B cell (primary cell): ENCODE measurements around the gene SART1. TPM values are rescaled to one million over a fixed set of nuclear protein-coding genes. Genes with fewer than 3 reads are reported as not detected.

Experiments used
- ATAC-seq: fragments of 200-7000 bp; cut with Tn5 transposase; one replicate; pipeline ENCODE4 v1.10.0; 2021; ENCODE audit warnings: low read depth, mild to moderate bottlenecking, moderate number of reproducible peaks, moderate library complexity
- CTCF ChIA-PET: fragments of 350-600 bp; sonication (Branson Sonifier 250); formaldehyde crosslinking; loops from one replicate; lab custom pipeline; 2021; ENCODE audit warnings: antibody characterized with exemption, inconsistent platforms; lab: Charles Lee
- POLR2A ChIA-PET: fragments of 350-600 bp; sonication (Branson Sonifier 250); formaldehyde crosslinking; loops from one replicate; lab custom pipeline; 2021; ENCODE audit warnings: antibody characterized with exemption; lab: Charles Lee
- DNase-seq: peaks from one replicate; pipeline ENCODE4 v3.0.0; 2013
- H2AFZ ChIP-seq: 2 replicates; pipeline ENCODE4 v1.6.1; 2012; ENCODE audit warnings: mild to moderate bottlenecking, low read depth, low read length; ENCODE audit not compliant: insufficient read depth, poor library complexity, severe bottlenecking
- H3K27ac ChIP-seq, 2 donors: 1 replicate in 1 of 2; 2 replicates in 1 of 2; pipeline ENCODE4 v1.5.1; 2012 to 2013; ENCODE audit warnings: low read length in 2 of 2, mild to moderate bottlenecking in 2 of 2, moderate library complexity in 1 of 2
- H3K27me3 ChIP-seq, 4 experiments: fragments of 200-600 bp in 1 of 4; sonication (generic) in 1 of 4; replicated peaks in 1 of 4; 1 replicate in 2 of 4; 2 replicates in 2 of 4; pipeline versions ENCODE4 v1.6.1 to v1.7.0; 2013 to 2016; ENCODE audit warnings: low read length in 3 of 4, mild to moderate bottlenecking in 2 of 4, mixed read lengths in 1 of 4, moderate library complexity in 1 of 4; ENCODE audit not compliant: insufficient read depth in 4 of 4, control insufficient read depth in 3 of 4; ENCODE audit errors: control extremely low read depth in 1 of 4
- H3K36me3 ChIP-seq, 2 experiments: replicated peaks in 1 of 2; 1 replicate in 1 of 2; 2 replicates in 1 of 2; pipeline versions ENCODE4 v1.6.1 to v1.7.1; 2013; ENCODE audit warnings: low read length in 1 of 2; ENCODE audit not compliant: insufficient read depth in 2 of 2, control insufficient read depth in 1 of 2; ENCODE audit errors: control extremely low read depth in 1 of 2, extremely low read depth in 1 of 2
- H3K4me1 ChIP-seq, 2 donors: fragments of 200-600 bp in 1 of 2; sonication (generic) in 1 of 2; 1 replicate in 1 of 2; 2 replicates in 1 of 2; pipeline versions ENCODE4 v1.5.1 to v1.6.1; 2013 to 2017; ENCODE audit warnings: low read length in 2 of 2; ENCODE audit not compliant: control insufficient read depth in 2 of 2, insufficient read depth in 2 of 2
- H3K4me2 ChIP-seq: replicated peaks from 2 replicates; pipeline ENCODE3; 2012; ENCODE audit warnings: mild to moderate bottlenecking, low read depth, low read length; ENCODE audit not compliant: poor library complexity, severe bottlenecking
- H3K4me3 ChIP-seq, 5 experiments: fragments of 200-600 bp in 1 of 5; sonication (generic) in 1 of 5; 1 replicate in 3 of 5; 2 replicates in 2 of 5; pipeline versions ENCODE4 v1.5.1 to v1.7.0; 2011 to 2016; ENCODE audit warnings: low read length in 4 of 5, mild to moderate bottlenecking in 4 of 5, low read depth in 2 of 5, control low read depth in 1 of 5, moderate library complexity in 1 of 5; ENCODE audit not compliant: insufficient read depth in 1 of 5; ENCODE audit errors: control extremely low read depth in 1 of 5, extremely low read depth in 1 of 5
- H3K79me2 ChIP-seq: fragments of 200-600 bp; sonication (generic); one replicate; pipeline ENCODE4 v1.6.0; 2016; ENCODE audit warnings: low read length; ENCODE audit not compliant: control insufficient read depth, insufficient read depth
- H3K9ac ChIP-seq: fragments of 200-600 bp; sonication (generic); 2 replicates; pipeline ENCODE4 v1.6.1; 2017; ENCODE audit warnings: mild to moderate bottlenecking, low read length, moderate library complexity
- H3K9me3 ChIP-seq, 3 donors: one replicate each; pipeline versions ENCODE4 v1.6.1 to v1.7.1; 2013; ENCODE audit warnings: low read length in 2 of 3; ENCODE audit not compliant: control insufficient read depth in 2 of 3, insufficient read depth in 1 of 3; ENCODE audit errors: control extremely low read depth in 1 of 3
- H4K20me1 ChIP-seq: 2 replicates; pipeline ENCODE4 v1.6.0; 2012; ENCODE audit warnings: mild to moderate bottlenecking, low read length; ENCODE audit not compliant: insufficient read depth, control insufficient read depth, poor library complexity, severe bottlenecking
- H3K27ac Mint-ChIP-seq: one replicate; pipeline ENCODE4 v1.8.0; 2021; ENCODE audit warnings: mixed read lengths
- H3K27me3 Mint-ChIP-seq: one replicate; pipeline ENCODE4 v1.8.0; 2021; ENCODE audit warnings: mixed read lengths
- H3K4me1 Mint-ChIP-seq: one replicate; pipeline ENCODE4 v1.8.0; 2021; ENCODE audit warnings: mixed read lengths
- H3K4me3 Mint-ChIP-seq: one replicate; pipeline ENCODE4 v1.8.0; 2021; ENCODE audit warnings: mixed read lengths
- H3K9me3 Mint-ChIP-seq: one replicate; pipeline ENCODE4 v1.8.0; 2022; ENCODE audit warnings: mixed read lengths; ENCODE audit not compliant: insufficient read depth
- CTCF ChIP-seq: fragments of 200-600 bp; IDR thresholded peaks from one replicate; pipeline ENCODE4 v1.8.0; 2022; ENCODE audit warnings: antibody characterized with exemption, mild to moderate bottlenecking
- EZH2 ChIP-seq: IDR thresholded peaks from 2 replicates; pipeline ENCODE4 v1.6.1; 2012; ENCODE audit warnings: borderline replicate concordance, low read depth, mild to moderate bottlenecking, moderate library complexity, low read length; ENCODE audit not compliant: insufficient read depth, poor library complexity, severe bottlenecking
- WGBS: methylation state at CpG from one replicate; pipeline ENCODE4 v1.1.5; 2013; ENCODE audit warnings: missing lambda C conversion rate; ENCODE audit not compliant: insufficient coverage; 5-methylcytosine and 5-hydroxymethylcytosine counted together
- intact Hi-C: fragments of 100-400 bp; cut with micrococcal nuclease; formaldehyde crosslinking; loops from one replicate; pipeline ENCODE4 v1.10.0; 2022
- polyA plus RNA-seq: library from polyadenylated mRNA; depleted of rRNA; stranded (reverse); fragments of >200 nt; gene quantifications from 2 replicates; pipeline ENCODE4 v1.2.3, GENCODE V29; 2012
- total RNA-seq, 2 donors: library from RNA; stranded (reverse); fragments of 120-200 nt in 1 of 2; gene quantifications; 1 replicate in 1 of 2; 2 replicates in 1 of 2; pipeline versions ENCODE4 v1.2.3 to v1.2.4, GENCODE V29; 2013 to 2022

Gene SART1
- total and polyA plus RNA-seq, 2 donors (not counting 1 experiment from before 2014, with no cell fraction given) = 74.5 to 102 TPM

- Histone ChIP-seq H3K9ac (no peak overlapping the region), H3K4me1 (peaks cover 7 to 12% of the 10 kb centered on the region in 2 donors), H3K4me3 (no peak overlapping the region), H4K20me1 (no peaks in the 10 kb centered on the region), H3K9me3 (no peaks in the 10 kb centered on the region), H3K79me2 (no peaks in the 10 kb centered on the region), H2AFZ (no peak overlapping the region), H3K36me3 (no peaks in the 10 kb centered on the region), H3K27ac (no peak overlapping the region), H3K4me2 (no peak overlapping the region), H3K27me3 (peaks cover 0 to 2% (median 0%) of the 10 kb centered on the region in 4 experiments)
- ATAC-seq = no peak
- Mint-ChIP-seq H3K27me3 (no peaks in the 10 kb centered on the region), H3K9me3 (no peaks in the 10 kb centered on the region), H3K27ac (no peak overlapping the region), H3K4me3 (no peak overlapping the region), H3K4me1 (peaks cover 13% of the 10 kb centered on the region)
- no peak for TF ChIP-seq EZH2
- TF ChIP-seq CTCF = no peak
- intact Hi-C loops = no loop called here
- WGBS = 97% methylated on average over 7 of the region's 7 CpGs
- DNase-seq = no peak
- ChIA-PET POLR2A (interaction anchor here (1.1 kb wide), 1 partner anchor 37 kb away, joined by 3 read pairs; no protein-coding TSS in a partner anchor), CTCF (interaction anchor here (0.6 to 0.8 kb wide), 2 partner anchors 57 to 246 kb away, joined by 3 to 5 read pairs; no protein-coding TSS in a partner anchor)
These were observed 19.0 kb upstream of the SART1 start for GRCh38 chr11:65942531-65942930.

- DNase-seq = no peak
- Histone ChIP-seq H3K9ac (no peak overlapping the region), H3K27ac (no peak overlapping the region), H3K36me3 (no peaks in the 10 kb centered on the region), H2AFZ (no peak overlapping the region), H3K79me2 (no peaks in the 10 kb centered on the region), H3K9me3 (no peaks in the 10 kb centered on the region), H3K4me1 (peaks cover 7 to 12% of the 10 kb centered on the region in 2 donors), H3K27me3 (peaks cover 0 to 3% (median 0%) of the 10 kb centered on the region in 4 experiments), H4K20me1 (no peaks in the 10 kb centered on the region), H3K4me3 (no peak overlapping the region), H3K4me2 (no peak overlapping the region)
- ChIA-PET POLR2A (interaction anchor here (0.6 kb wide), 1 partner anchor 56 kb away, joined by 5 read pairs; the partner anchor contains the start of gene FIBP), CTCF (no interaction called here)
- Mint-ChIP-seq H3K4me1 (peaks cover 11% of the 10 kb centered on the region), H3K27me3 (peaks cover 4% of the 10 kb centered on the region), H3K27ac (no peak overlapping the region), H3K9me3 (no peaks in the 10 kb centered on the region), H3K4me3 (no peak overlapping the region)
- intact Hi-C loops = no loop called here
- 90% methylated on average over 5 of the region's 8 CpGs for WGBS
- TF ChIP-seq CTCF (no peak), EZH2 (no peak)
- no peak for ATAC-seq
These were observed 17.3 kb upstream of the SART1 start for GRCh38 chr11:65944191-65944590.
